ES-I3 (cell line): ENCODE data around the gene CGNL1.

Experiments
- H3K36me3 ChIP-seq: 2 replicates; pipeline ENCODE4 v1.6.1; 2013; ENCODE audit warnings: mild to moderate bottlenecking, low read length, control low read depth, moderate library complexity; ENCODE audit not compliant: insufficient read depth
- H3K4me1 ChIP-seq: 2 replicates; pipeline ENCODE4 v1.6.1; 2013; ENCODE audit warnings: mild to moderate bottlenecking, control low read depth, low read length; ENCODE audit not compliant: insufficient read depth
- H3K9ac ChIP-seq: 2 replicates; pipeline ENCODE4 v1.6.1; 2013; ENCODE audit warnings: low read depth, mild to moderate bottlenecking, low read length, moderate library complexity
- H3K9me3 ChIP-seq: 2 replicates; pipeline ENCODE4 v1.6.1; 2013; ENCODE audit warnings: mild to moderate bottlenecking, low read length, moderate library complexity; ENCODE audit not compliant: control insufficient read depth, insufficient read depth

The CGNL1 gene

GRCh38 chr15:57481038-57481705 lies 104.9 kb downstream of the CGNL1 start:
- Histone ChIP-seq H3K9ac (no peak overlapping the region), H3K4me1 (peaks cover 23% of the 10 kb centered on the region), H3K36me3 (no peaks in the 10 kb centered on the region), H3K9me3 (no peaks in the 10 kb centered on the region; the same call in 1 of the 2 replicates)

- peaks cover 11% of the 10 kb centered on the region for H3K4me1 ChIP-seq
- H3K9me3 ChIP-seq, result no peaks in the 10 kb centered on the region; the same call in 1 of the 2 replicates
- peaks cover 4% of the 10 kb centered on the region; the same call in 1 of the 2 replicates for H3K36me3 ChIP-seq
- no peak overlapping the region for H3K9ac ChIP-seq
Observed at GRCh38 chr15:57485869-57486268, 109.6 kb downstream of the CGNL1 start.

- no peaks in the 10 kb centered on the region for H3K9me3 ChIP-seq
- no peak overlapping the region for H3K9ac ChIP-seq
- H3K36me3 ChIP-seq, result peaks cover 4% of the 10 kb centered on the region; the same call in 1 of the 2 replicates
- peaks cover 11% of the 10 kb centered on the region for H3K4me1 ChIP-seq
Observed at GRCh38 chr15:57486833-57487232, 110.5 kb downstream of the CGNL1 start.

GRCh38 chr15:57489122-57489521 lies 112.8 kb downstream of the CGNL1 start:
- H3K9ac ChIP-seq, result no peak overlapping the region
- H3K4me1 ChIP-seq, result peaks cover 11% of the 10 kb centered on the region
- no peaks in the 10 kb centered on the region for H3K9me3 ChIP-seq
- H3K36me3 ChIP-seq, result peaks cover 4% of the 10 kb centered on the region; the same call in 1 of the 2 replicates

- no peak overlapping the region for H3K9ac ChIP-seq
- H3K36me3 ChIP-seq, result peaks cover 4% of the 10 kb centered on the region; the same call in 1 of the 2 replicates
- no peaks in the 10 kb centered on the region for H3K9me3 ChIP-seq
- no peaks in the 10 kb centered on the region for H3K4me1 ChIP-seq
Observed at GRCh38 chr15:57493351-57493750, 117.0 kb downstream of the CGNL1 start.

- H3K4me1 ChIP-seq, result no peaks in the 10 kb centered on the region
- H3K9ac ChIP-seq, result no peak overlapping the region
- H3K36me3 ChIP-seq, result peaks cover 4% of the 10 kb centered on the region; the same call in 1 of the 2 replicates
- no peaks in the 10 kb centered on the region for H3K9me3 ChIP-seq
Observed at GRCh38 chr15:57494581-57494980, 118.3 kb downstream of the CGNL1 start.

- H3K36me3 ChIP-seq, result peaks cover 3% of the 10 kb centered on the region; the same call in 1 of the 2 replicates
- no peaks in the 10 kb centered on the region for H3K9me3 ChIP-seq
- no peaks in the 10 kb centered on the region for H3K4me1 ChIP-seq
Observed at GRCh38 chr15:57495041-57495440, 118.7 kb downstream of the CGNL1 start.

GRCh38 chr15:57495554-57496165 lies 119.4 kb downstream of the CGNL1 start:
- no peaks in the 10 kb centered on the region for H3K36me3 ChIP-seq

More at GRCh38 chr15:57495041-57495440, 118.7 kb downstream of the CGNL1 start:
- H3K9ac ChIP-seq, result no peak overlapping the region

GRCh38 chr15:57496594-57496945 lies 120.3 kb downstream of the CGNL1 start:
- Histone ChIP-seq H3K36me3 (no peaks in the 10 kb centered on the region), H3K9ac (no peak overlapping the region), H3K4me1 (no peaks in the 10 kb centered on the region), H3K9me3 (no peaks in the 10 kb centered on the region)

More at GRCh38 chr15:57495554-57496165, 119.4 kb downstream of the CGNL1 start:
- Histone ChIP-seq H3K9ac (no peak overlapping the region), H3K9me3 (no peaks in the 10 kb centered on the region), H3K4me1 (no peaks in the 10 kb centered on the region)

GRCh38 chr15:57496946-57497869 lies 120.9 kb downstream of the CGNL1 start:
- H3K4me1 ChIP-seq, result peaks cover 4% of the 10 kb centered on the region; the same call in 1 of the 2 replicates
- no peak overlapping the region for H3K9ac ChIP-seq
- no peaks in the 10 kb centered on the region for H3K36me3 ChIP-seq
- no peaks in the 10 kb centered on the region for H3K9me3 ChIP-seq

GRCh38 chr15:57500256-57500655 lies 124.0 kb downstream of the CGNL1 start:
- no peaks in the 10 kb centered on the region for H3K9me3 ChIP-seq
- no peak overlapping the region for H3K9ac ChIP-seq
- H3K4me1 ChIP-seq, result peaks cover 4% of the 10 kb centered on the region; the same call in 1 of the 2 replicates
- H3K36me3 ChIP-seq, result no peaks in the 10 kb centered on the region

- Histone ChIP-seq H3K9ac (no peak overlapping the region), H3K9me3 (no peaks in the 10 kb centered on the region), H3K36me3 (no peaks in the 10 kb centered on the region), H3K4me1 (peaks cover 4% of the 10 kb centered on the region; the same call in 1 of the 2 replicates)
Observed at GRCh38 chr15:57500979-57501576, 124.8 kb downstream of the CGNL1 start.

- Histone ChIP-seq H3K9me3 (no peaks in the 10 kb centered on the region), H3K36me3 (no peaks in the 10 kb centered on the region), H3K9ac (no peak overlapping the region), H3K4me1 (peaks cover 4% of the 10 kb centered on the region; the same call in 1 of the 2 replicates)
Observed at GRCh38 chr15:57502116-57502515, 125.8 kb downstream of the CGNL1 start.
